BLaER1 treated with 17β-estradiol and CSF1 and Interleukin-3, amounts not matched to agents 10 nM and 100 nM (cell line): ENCODE measurements around the gene SMYD5.
"Not testable (repeated sequence)": the region's sequence is repeated elsewhere in the genome, so short reads cannot be mapped to it uniquely, and the experiment has no call there.

Experiments used
- H3K27ac ChIP-seq, 11 experiments: shearing (Covaris generic); formaldehyde crosslinking; 2 replicates each; pipeline ENCODE4 v1.8.1; 2022
- H3K27me3 ChIP-seq, 11 experiments: shearing (Covaris generic); formaldehyde crosslinking; 2 replicates each; pipeline ENCODE4 v1.8.1; 2022
- H3K36me3 ChIP-seq, 11 experiments: shearing (Covaris generic); formaldehyde crosslinking; 2 replicates each; pipeline ENCODE4 v1.8.1; 2022
- H3K4me1 ChIP-seq, 10 experiments: shearing (Covaris generic); formaldehyde crosslinking; 2 replicates each; pipeline ENCODE4 v1.8.1; 2022
- H3K4me2 ChIP-seq, 11 experiments: shearing (Covaris generic); formaldehyde crosslinking; 2 replicates each; pipeline ENCODE4 v1.8.1; 2022
- H3K4me3 ChIP-seq, 10 experiments: shearing (Covaris generic); formaldehyde crosslinking; 2 replicates each; pipeline ENCODE4 v1.8.1; 2022
- H3K9ac ChIP-seq, 11 experiments: shearing (Covaris generic); formaldehyde crosslinking; 2 replicates each; pipeline ENCODE4 v1.8.1; 2022
- H3K9me3 ChIP-seq, 11 experiments: shearing (Covaris generic); formaldehyde crosslinking; replicated peaks in 1 of 11; 2 replicates each; pipeline ENCODE4 v1.8.1; 2022
- H4K20me1 ChIP-seq, 11 experiments: shearing (Covaris generic); formaldehyde crosslinking; 2 replicates each; pipeline ENCODE4 v1.8.1; 2022
- Cebpa-rat ChIP-seq, 11 experiments: shearing (Covaris generic); IDR thresholded peaks; 2 replicates each; pipeline ENCODE4 v1.8.1; 2022

The SMYD5 gene

GRCh38 chr2:73175663-73176204, 38.3 kb upstream of the SMYD5 start:
- H3K4me1 ChIP-seq: peaks cover 11 to 28% (median 23%) of the 10 kb centered on the region in 10 experiments; a peak in 19 of 20 replicates
- H3K9me3 ChIP-seq: no peaks in the 10 kb centered on the region
- peak overlapping the region in 9 of 11 experiments; percentile 1 to 57 (median 27); a peak in 10 of 22 replicates for H3K27ac ChIP-seq
- H4K20me1 ChIP-seq: peaks cover 0 to 6% (median 0%) of the 10 kb centered on the region in 11 experiments; a peak in 1 of 22 replicates
- peak overlapping the region; percentile 84 to 98 (median 92) for H3K4me2 ChIP-seq
- H3K4me3 ChIP-seq: peak overlapping the region; percentile 48 to 75 (median 60)
- H3K9ac ChIP-seq: peak overlapping the region; percentile 53 to 76 (median 67)
- H3K27me3 ChIP-seq: peaks cover 24 to 43% (median 36%) of the 10 kb centered on the region in 11 experiments
- no peak for TF ChIP-seq Cebpa-rat (IDR thresholded peaks at IDR 0.05)
- no peaks in the 10 kb centered on the region for H3K36me3 ChIP-seq

- Histone ChIP-seq H3K4me3 (peak overlapping the region; percentile 53 to 75 (median 65)), H3K36me3 (no peaks in the 10 kb centered on the region), H4K20me1 (peaks cover 0 to 6% (median 0%) of the 10 kb centered on the region in 11 experiments; a peak in 1 of 22 replicates), H3K4me1 (peaks cover 11 to 28% (median 23%) of the 10 kb centered on the region in 10 experiments; a peak in 19 of 20 replicates), H3K4me2 (peak overlapping the region; percentile 84 to 98 (median 92)), H3K9ac (peak overlapping the region; percentile 53 to 76 (median 71); a peak in 21 of 22 replicates), H3K27ac (peak overlapping the region in 8 of 11 experiments; percentile 1 to 57 (median 28); a peak in 8 of 22 replicates), H3K9me3 (no peaks in the 10 kb centered on the region), H3K27me3 (peaks cover 24 to 43% (median 36%) of the 10 kb centered on the region in 11 experiments)
- TF ChIP-seq Cebpa-rat (IDR thresholded peaks at IDR 0.05): no peak
Observed at GRCh38 chr2:73176205-73176880, 37.7 kb upstream of the SMYD5 start.

GRCh38 chr2:73176881-73177644, 37.0 kb upstream of the SMYD5 start:
- peak overlapping the region in 3 of 11 experiments; percentile 34 to 58 (median 49); a peak in 8 of 22 replicates for H3K27ac ChIP-seq
- peak overlapping the region; percentile 53 to 75 (median 65) for H3K4me3 ChIP-seq
- H3K27me3 ChIP-seq: peaks cover 24 to 43% (median 36%) of the 10 kb centered on the region in 11 experiments
- no peaks in the 10 kb centered on the region for H3K9me3 ChIP-seq
- peak overlapping the region; percentile 84 to 98 (median 92) for H3K4me2 ChIP-seq
- peaks cover 11 to 28% (median 23%) of the 10 kb centered on the region in 10 experiments; a peak in 19 of 20 replicates for H3K4me1 ChIP-seq
- no peak for TF ChIP-seq Cebpa-rat (IDR thresholded peaks at IDR 0.05)
- H4K20me1 ChIP-seq: peaks cover 0 to 6% (median 0%) of the 10 kb centered on the region in 11 experiments; a peak in 1 of 22 replicates
- peak overlapping the region; percentile 55 to 77 (median 68); a peak in 21 of 22 replicates for H3K9ac ChIP-seq
- H3K36me3 ChIP-seq: no peaks in the 10 kb centered on the region

- Histone ChIP-seq H4K20me1 (peaks cover 0 to 6% (median 0%) of the 10 kb centered on the region in 11 experiments; a peak in 1 of 22 replicates), H3K4me2 (peak overlapping the region; percentile 84 to 98 (median 92)), H3K4me1 (peaks cover 11 to 28% (median 23%) of the 10 kb centered on the region in 10 experiments; a peak in 19 of 20 replicates), H3K27ac (no peak overlapping the region), H3K4me3 (peak overlapping the region in 7 of 10 experiments; percentile 53 to 73 (median 65); a peak in 12 of 20 replicates), H3K9me3 (no peaks in the 10 kb centered on the region), H3K36me3 (no peaks in the 10 kb centered on the region), H3K9ac (peak overlapping the region in 3 of 11 experiments; percentile 64 to 72 (median 71); a peak in 5 of 22 replicates), H3K27me3 (peaks cover 24 to 41% (median 36%) of the 10 kb centered on the region in 11 experiments)
- no peak for TF ChIP-seq Cebpa-rat (IDR thresholded peaks at IDR 0.05)
Observed at GRCh38 chr2:73177645-73178255, 36.3 kb upstream of the SMYD5 start.

GRCh38 chr2:73185965-73186364, 28.1 kb upstream of the SMYD5 start:
- no peak for TF ChIP-seq Cebpa-rat (IDR thresholded peaks at IDR 0.05)
- H3K27me3 ChIP-seq: no peaks in the 10 kb centered on the region
- H3K27ac ChIP-seq: no peak overlapping the region
- H3K9me3 ChIP-seq: peaks cover 0 to 10% (median 4%) of the 10 kb centered on the region in 11 experiments; a peak in 9 of 22 replicates
- peaks cover 4 to 17% (median 9%) of the 10 kb centered on the region in 10 experiments; a peak in 10 of 20 replicates for H3K4me1 ChIP-seq
- H3K9ac ChIP-seq: no peak overlapping the region
- no peaks in the 10 kb centered on the region for H3K36me3 ChIP-seq
- no peak overlapping the region for H3K4me2 ChIP-seq
- H4K20me1 ChIP-seq: no peaks in the 10 kb centered on the region
- no peak overlapping the region for H3K4me3 ChIP-seq

- peaks cover 4 to 17% (median 9%) of the 10 kb centered on the region in 10 experiments; a peak in 10 of 20 replicates for H3K4me1 ChIP-seq
- no peaks in the 10 kb centered on the region for H3K36me3 ChIP-seq
- H3K4me3 ChIP-seq: no peak overlapping the region
- no peaks in the 10 kb centered on the region for H4K20me1 ChIP-seq
- no peaks in the 10 kb centered on the region for H3K27me3 ChIP-seq
- H3K9ac ChIP-seq: no peak overlapping the region
- no peak for TF ChIP-seq Cebpa-rat (IDR thresholded peaks at IDR 0.05)
- no peak overlapping the region for H3K27ac ChIP-seq
- H3K9me3 ChIP-seq: peaks cover 0 to 10% (median 4%) of the 10 kb centered on the region in 11 experiments; a peak in 9 of 22 replicates
- H3K4me2 ChIP-seq: peak overlapping the region in 9 of 11 experiments; percentile 3 to 38 (median 21); a peak in 14 of 22 replicates
Observed at GRCh38 chr2:73187549-73187948, 26.5 kb upstream of the SMYD5 start.

GRCh38 chr2:73197579-73197978, 16.5 kb upstream of the SMYD5 start:
- Histone ChIP-seq H3K4me3 (no peak overlapping the region), H3K27me3 (peaks cover 10 to 17% (median 15%) of the 10 kb centered on the region in 11 experiments), H3K4me1 (no peaks in the 10 kb centered on the region), H3K27ac (no peak overlapping the region), H3K4me2 (no peak overlapping the region), H3K36me3 (no peaks in the 10 kb centered on the region), H3K9ac (no peak overlapping the region), H3K9me3 (peaks cover 13 to 21% (median 16%) of the 10 kb centered on the region in 11 experiments), H4K20me1 (no peaks in the 10 kb centered on the region)
- TF ChIP-seq Cebpa-rat (IDR thresholded peaks at IDR 0.05): no peak

GRCh38 chr2:73200281-73200680, 13.8 kb upstream of the SMYD5 start:
- not testable (repeated sequence) for H3K4me2 ChIP-seq, H4K20me1 ChIP-seq, H3K36me3 ChIP-seq, H3K27ac ChIP-seq, H3K4me1 ChIP-seq, H3K9ac ChIP-seq, H3K4me3 ChIP-seq
- Histone ChIP-seq H3K27me3 (peaks cover 20 to 37% (median 33%) of the 10 kb centered on the region in 11 experiments), H3K9me3 (peaks cover 22 to 39% (median 26%) of the 10 kb centered on the region in 11 experiments)
